HCT116 (cell line): ENCODE data around the gene ARMC8. TPM values are rescaled to one million over a fixed set of nuclear protein-coding genes. Genes with fewer than 3 reads are reported as not detected.

Source experiments
- ATAC-seq: fragments of 200-7000 bp; cut with Tn5 transposase; 2 replicates; pipeline ENCODE4 v1.9.1; 2020; ENCODE audit warnings: mild to moderate bottlenecking, moderate library complexity
- BruUV-seq: library from RNA; stranded (reverse); fragments of 400-500 nt; replicated peaks from 2 replicates; lab custom pipeline; 2021; lab: Mats Ljungman, UMichigan
- CTCF ChIA-PET: fragments of 300-600 bp; sonication (Branson Sonifier 250); formaldehyde crosslinking; loops from one replicate; lab custom pipeline; 2021; ENCODE audit warnings: antibody characterized with exemption; lab: Charles Lee
- POLR2A ChIA-PET: fragments of 300-600, 350-600 bp; sonication (Branson Sonifier 250); formaldehyde crosslinking; loops from one replicate; lab custom pipeline; 2021; ENCODE audit warnings: antibody characterized with exemption; lab: Charles Lee
- RAD21 ChIA-PET, 2 experiments: fragments of 300-600 bp; sonication (Branson Sonifier 250); formaldehyde crosslinking; loops; one replicate each; lab custom pipeline; 2023; ENCODE audit warnings: low total read pairs in 2 of 2; ENCODE audit not compliant: uncharacterized antibody in 2 of 2, unreplicated experiment in 2 of 2, low non-redundant PET in 1 of 2; lab: Charles Lee
- DNase-seq: peaks from one replicate; pipeline ENCODE4 v3.0.0-alpha.2; 2010; ENCODE audit warnings: low read depth, low spot score
- H2AFZ ChIP-seq: fragments of 200-600 bp; shearing (Covaris generic), sonication (generic); 2 replicates; pipeline ENCODE4 v1.6.1; 2017; ENCODE audit warnings: low read depth, mixed run types, mixed read lengths, antibody characterized with exemption, low read length; ENCODE audit not compliant: poor library complexity, severe bottlenecking
- H3K27ac ChIP-seq: 2 replicates; pipeline ENCODE4 v1.5.1; 2012; ENCODE audit warnings: low read depth, low read length
- H3K27me3 ChIP-seq: fragments of 200-600 bp; sonication (generic); 2 replicates; pipeline ENCODE4 v1.6.1; 2016; ENCODE audit warnings: mixed run types, low read length, mixed read lengths; ENCODE audit not compliant: insufficient read depth
- H3K36me3 ChIP-seq, 2 experiments: fragments of 200-500 bp in 1 of 2; fragments of 200-600 bp in 1 of 2; sonication (Bioruptor generic) in 1 of 2; sonication (generic) in 1 of 2; 2 replicates each; pipeline versions ENCODE4 v1.5.1 to v1.6.1; 2014 to 2016; ENCODE audit warnings: low read length in 2 of 2, inconsistent platforms in 1 of 2, mixed read lengths in 1 of 2, mixed run types in 1 of 2; ENCODE audit not compliant: insufficient read depth in 2 of 2, control insufficient read depth in 1 of 2
- H3K4me1 ChIP-seq, 2 experiments: fragments of 200-600 bp in 1 of 2; sonication (generic) in 1 of 2; 2 replicates each; pipeline versions ENCODE4 v1.5.1 to v1.6.1; 2012 to 2017; ENCODE audit warnings: low read length in 2 of 2, inconsistent platforms in 1 of 2, mild to moderate bottlenecking in 1 of 2, mixed read lengths in 1 of 2, mixed run types in 1 of 2, moderate library complexity in 1 of 2; ENCODE audit not compliant: insufficient read depth in 2 of 2, control insufficient read depth in 1 of 2
- H3K4me2 ChIP-seq: fragments of 200-600 bp; sonication (generic); 2 replicates; pipeline ENCODE4 v1.6.1; 2017; ENCODE audit warnings: mixed run types, low read length, mixed read lengths
- H3K4me3 ChIP-seq, 2 experiments: fragments of 200-600 bp in 1 of 2; sonication (generic) in 1 of 2; replicated peaks in 1 of 2; 2 replicates each; pipeline ENCODE4 v1.5.1; 2011 to 2016; ENCODE audit warnings: low read length in 2 of 2, control low read depth in 1 of 2, low read depth in 1 of 2, mild to moderate bottlenecking in 1 of 2, mixed read lengths in 1 of 2, mixed run types in 1 of 2
- H3K79me2 ChIP-seq: fragments of 200-600 bp; sonication (generic); 2 replicates; pipeline ENCODE4 v1.6.1; 2017; ENCODE audit warnings: mild to moderate bottlenecking, mixed run types, low read length, moderate library complexity, mixed read lengths; ENCODE audit not compliant: insufficient read depth
- H3K9ac ChIP-seq: fragments of 200-600 bp; sonication (generic); 2 replicates; pipeline ENCODE4 v1.6.1; 2016; ENCODE audit warnings: low read length, mixed read lengths
- H3K9me2 ChIP-seq: fragments of 200-600 bp; sonication (generic), shearing (Covaris generic); 2 replicates; pipeline ENCODE4 v1.6.1; 2017; ENCODE audit warnings: mixed run types, mild to moderate bottlenecking, moderate library complexity; ENCODE audit not compliant: insufficient read depth
- H3K9me3 ChIP-seq, 2 experiments: fragments of 200-500 bp in 1 of 2; fragments of 200-600 bp in 1 of 2; sonication (Bioruptor generic) in 1 of 2; sonication (generic) in 1 of 2; 2 replicates each; pipeline ENCODE4 v1.6.1; 2014 to 2017; ENCODE audit warnings: low read length in 2 of 2, mixed read lengths in 2 of 2, inconsistent platforms in 1 of 2, low read depth in 1 of 2, mild to moderate bottlenecking in 1 of 2, mixed run types in 1 of 2, moderate library complexity in 1 of 2; ENCODE audit not compliant: control insufficient read depth in 1 of 2, insufficient read depth in 1 of 2
- H4K20me1 ChIP-seq: fragments of 200-600 bp; sonication (generic), shearing (Covaris generic); 2 replicates; pipeline ENCODE4 v1.6.1; 2017; ENCODE audit warnings: mixed run types, mild to moderate bottlenecking, moderate library complexity; ENCODE audit not compliant: insufficient read depth
- CBX3 ChIP-seq: IDR thresholded peaks from 2 replicates; pipeline ENCODE4 v1.6.1; 2012; ENCODE audit warnings: low read depth
- CEBPB ChIP-seq: IDR thresholded peaks from 2 replicates; pipeline ENCODE4 v1.6.1; 2012; ENCODE audit warnings: low read depth
- CTCF ChIP-seq, 3 experiments: fragments of 200-600 bp in 1 of 3; sonication (generic) in 1 of 3; IDR thresholded peaks in 2 of 3; conservative IDR thresholded peaks in 1 of 3; 2 replicates each; pipeline ENCODE4 v1.5.1; 2012 to 2017; ENCODE audit warnings: low read depth in 2 of 3, low read length in 2 of 3, antibody characterized with exemption in 1 of 3, borderline replicate concordance in 1 of 3, control low read depth in 1 of 3, mild to moderate bottlenecking in 1 of 3, mixed read lengths in 1 of 3, mixed run types in 1 of 3, moderate library complexity in 1 of 3; ENCODE audit not compliant: insufficient read depth in 1 of 3
- EGR1 ChIP-seq: IDR thresholded peaks from 2 replicates; pipeline ENCODE4 v1.6.1; 2012; ENCODE audit warnings: low read depth
- ELF1 ChIP-seq: IDR thresholded peaks from 2 replicates; pipeline ENCODE4 v1.6.1; 2012; ENCODE audit warnings: low read depth, borderline replicate concordance
- EZH2 ChIP-seq: fragments of 200-600 bp; sonication (generic); IDR thresholded peaks from 2 replicates; pipeline ENCODE4 v1.6.1; 2017; ENCODE audit warnings: antibody characterized with exemption, mixed run types
- FOSL1 ChIP-seq: IDR thresholded peaks from 2 replicates; pipeline ENCODE4 v1.6.1; 2012; ENCODE audit warnings: low read depth
- JUND ChIP-seq: IDR thresholded peaks from 2 replicates; pipeline ENCODE4 v1.6.1; 2012
- MAX ChIP-seq: IDR thresholded peaks from 2 replicates; pipeline ENCODE4 v1.6.1; 2012
- POLR2AphosphoS5 ChIP-seq: IDR thresholded peaks from 2 replicates; pipeline ENCODE4 v1.6.1; 2011; ENCODE audit warnings: mild to moderate bottlenecking, low read depth, low read length, moderate library complexity
- REST ChIP-seq: IDR thresholded peaks from 2 replicates; pipeline ENCODE4 v1.6.1; 2012; ENCODE audit warnings: low read depth
- SIN3A ChIP-seq: IDR thresholded peaks from 2 replicates; pipeline ENCODE4 v1.6.1; 2012; ENCODE audit warnings: low read depth
- SRF ChIP-seq: IDR thresholded peaks from 2 replicates; pipeline ENCODE4 v1.6.1; 2012; ENCODE audit warnings: low read depth
- YY1 ChIP-seq: IDR thresholded peaks from 2 replicates; pipeline ENCODE4 v1.6.1; 2011; ENCODE audit warnings: low read length, low read depth, moderate library complexity, mild to moderate bottlenecking; ENCODE audit not compliant: insufficient replicate concordance; ENCODE audit errors: extremely low read depth
- intact Hi-C: fragments of 100-400 bp; cut with micrococcal nuclease; formaldehyde crosslinking; loops from 2 replicates; pipeline ENCODE4 v1.10.0; 2022
- total RNA-seq: library from RNA; stranded (reverse); gene quantifications from one replicate; pipeline ENCODE4 v1.2.1, GENCODE V29; 2021; ENCODE audit not compliant: unreplicated experiment

Gene ARMC8
- total RNA-seq, 1 experiment from 2014 or later, result 36.2 TPM

GRCh38 chr3:138310494-138310893 lies 123.4 kb downstream of the ARMC8 start:
- Histone ChIP-seq H3K9me2 (no peaks in the 10 kb centered on the region; the same call in 1 of the 2 replicates), H3K9me3 (no peaks in the 10 kb centered on the region), H3K27ac (no peak overlapping the region), H3K4me2 (no peak overlapping the region), H4K20me1 (no peaks in the 10 kb centered on the region), H3K4me1 (no peaks in the 10 kb centered on the region)
- ChIA-PET RAD21 (no interaction called here), CTCF (no interaction called here)
- no peak for DNase-seq
- no peak for TF ChIP-seq REST
- TF ChIP-seq SIN3A, result no peak
- no peak for TF ChIP-seq POLR2AphosphoS5
- no peak for TF ChIP-seq SRF
- no peak for TF ChIP-seq FOSL1
- TF ChIP-seq CBX3, result no peak
- TF ChIP-seq CEBPB, result no peak
- TF ChIP-seq JUND, result no peak
- TF ChIP-seq, all 23 proteins: peak for 0
- intact Hi-C loops, result no loop called here
- POLR2A ChIA-PET, result no interaction called here
- no TSS peak for BruUV-seq
- Histone ChIP-seq H3K9ac (no peak overlapping the region), H2AFZ (no peak overlapping the region), H3K36me3 (no peaks in the 10 kb centered on the region), H3K27me3 (no peaks in the 10 kb centered on the region), H3K79me2 (no peaks in the 10 kb centered on the region), H3K4me3 (no peak overlapping the region)
- no peak for ATAC-seq

GRCh38 chr3:138314751-138315150 lies 127.7 kb downstream of the ARMC8 start:
- BruUV-seq, result no TSS peak
- no peak overlapping the region for H2AFZ ChIP-seq
- intact Hi-C loops, result no loop called here
- TF ChIP-seq ELF1 (no peak), FOSL1 (no peak), CTCF (IDR thresholded peaks at IDR 0.05 in 2 of 3, conservative IDR thresholded peaks at IDR 0.05 in 1 of 3; ENCODE audit: borderline replicate concordance in 1 of 3, insufficient read depth in 1 of 3, low read depth in 2 of 3, low read length in 2 of 3) (no peak), EGR1 (no peak), YY1 (no peak), MAX (no peak), EZH2 (no peak), CEBPB (no peak)
- CTCF ChIA-PET, result no interaction called here
- no peaks in the 10 kb centered on the region for H4K20me1 ChIP-seq
- no peaks in the 10 kb centered on the region; the same call in 1 of the 2 replicates for H3K9me2 ChIP-seq
- no peaks in the 10 kb centered on the region for H3K27me3 ChIP-seq
- no peak for ATAC-seq
- no peak overlapping the region for H3K9ac ChIP-seq
- H3K4me1 ChIP-seq, result no peaks in the 10 kb centered on the region
- POLR2A ChIA-PET, result no interaction called here
- RAD21 ChIA-PET, result no interaction called here
- H3K79me2 ChIP-seq, result no peaks in the 10 kb centered on the region
- no peak overlapping the region for H3K4me3 ChIP-seq
- no peak for DNase-seq
- no peaks in the 10 kb centered on the region for H3K9me3 ChIP-seq
- no peaks in the 10 kb centered on the region for H3K36me3 ChIP-seq
- no peak overlapping the region for H3K27ac ChIP-seq
- no peak overlapping the region for H3K4me2 ChIP-seq
